SK-MEL-5 (cell line): Measurements from ENCODE around the gene DZANK1. TPM values are rescaled to one million over a fixed set of nuclear protein-coding genes. Genes with fewer than 3 reads are reported as not detected.
"Not testable (repeated sequence)": the region's sequence is repeated elsewhere in the genome, so short reads cannot be mapped to it uniquely, and the experiment has no call there.

Source experiments
- DNase-seq: peaks from one replicate; pipeline ENCODE4 v3.0.0-alpha.2; 2016; ENCODE audit warnings: low read depth, low spot score
- in situ Hi-C: cut with HindIII; loops from 2 replicates; pipeline ENCODE4 v1.10.0; 2016; ENCODE audit warnings: low sequenced_read_pairs, high pct_unique_total_duplicates, low pct_unique_long_range_greater_than_20kb
- total RNA-seq: library from RNA; depleted of rRNA; stranded (reverse); fragments of >200 nt; shearing (Covaris generic); gene quantifications from 2 replicates; pipeline ENCODE4 v1.2.3, GENCODE V29; 2014

Gene DZANK1
- total RNA-seq, 1 experiment from 2014 or later, result 4.6 TPM

DNA sequence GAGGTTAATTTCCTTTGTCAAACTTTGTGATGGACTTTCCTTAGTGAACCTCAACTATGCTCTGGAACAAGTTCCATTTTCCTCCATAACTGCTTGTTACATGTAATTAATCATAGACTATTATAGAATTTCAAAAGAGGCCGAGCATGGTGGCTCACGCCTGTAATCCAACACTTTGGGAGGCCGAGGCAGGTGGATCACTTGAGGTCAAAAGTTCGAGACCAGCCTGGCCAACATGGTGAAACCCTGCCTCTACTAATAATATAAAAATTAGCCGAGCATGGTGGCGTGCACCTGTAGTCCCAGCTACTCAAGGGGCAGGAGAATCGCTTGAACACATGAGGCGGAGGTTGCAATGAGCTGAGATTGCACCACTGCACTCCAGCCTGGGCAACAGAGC is 68.1 kb downstream of the DZANK1 start:
- in situ Hi-C loops, result not testable (repeated sequence)

DNA sequence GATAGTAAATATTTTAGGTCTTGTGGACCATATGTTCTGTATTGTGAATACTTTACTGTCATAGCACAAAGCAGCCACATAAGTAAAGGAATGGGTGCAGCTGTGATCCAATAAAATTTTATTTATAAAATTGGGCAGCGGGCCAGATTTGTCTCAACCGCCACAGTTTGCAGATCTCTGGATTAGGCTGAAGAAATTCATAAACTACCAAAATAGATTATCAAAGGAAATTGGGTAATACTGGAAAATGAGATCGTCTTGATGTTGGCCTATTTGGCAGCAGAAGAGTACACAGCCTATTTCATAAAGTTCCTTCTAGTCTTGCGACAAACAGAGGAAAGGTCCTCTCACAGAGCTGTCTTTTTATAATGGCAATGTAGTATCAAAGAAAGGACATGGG is 69.8 kb downstream of the DZANK1 start:
- no peak for DNase-seq
- in situ Hi-C loops, result no loop called here

More for the DNA sequence above, 68.1 kb downstream of the DZANK1 start:
- DNase-seq, result not testable (repeated sequence)

DNA sequence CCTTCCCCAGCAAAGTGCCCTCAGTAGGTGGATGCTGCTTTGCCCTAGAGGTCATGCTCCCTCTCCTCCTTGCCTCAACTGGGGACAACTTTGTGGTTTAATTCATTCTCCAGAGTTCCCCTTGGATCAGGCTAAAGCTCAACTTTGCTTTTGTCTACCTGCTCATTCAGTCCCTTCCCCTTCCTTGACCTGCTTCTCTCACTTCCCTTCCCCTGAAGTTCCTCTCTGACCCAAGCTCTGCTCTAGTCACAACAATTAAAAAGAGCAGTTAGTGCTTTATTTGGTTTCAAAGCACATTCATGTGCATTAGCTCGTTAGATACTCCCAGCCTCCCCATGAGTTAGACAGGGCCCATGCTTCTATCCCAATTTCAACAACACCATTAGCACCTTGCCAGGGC is 71.3 kb downstream of the DZANK1 start:
- in situ Hi-C loops, result no loop called here
- DNase-seq, result no peak

GRCh38 chr20:18394363-18394762 is 72.5 kb downstream of the DZANK1 start:
- in situ Hi-C loops, result no loop called here
- no peak for DNase-seq

DNA sequence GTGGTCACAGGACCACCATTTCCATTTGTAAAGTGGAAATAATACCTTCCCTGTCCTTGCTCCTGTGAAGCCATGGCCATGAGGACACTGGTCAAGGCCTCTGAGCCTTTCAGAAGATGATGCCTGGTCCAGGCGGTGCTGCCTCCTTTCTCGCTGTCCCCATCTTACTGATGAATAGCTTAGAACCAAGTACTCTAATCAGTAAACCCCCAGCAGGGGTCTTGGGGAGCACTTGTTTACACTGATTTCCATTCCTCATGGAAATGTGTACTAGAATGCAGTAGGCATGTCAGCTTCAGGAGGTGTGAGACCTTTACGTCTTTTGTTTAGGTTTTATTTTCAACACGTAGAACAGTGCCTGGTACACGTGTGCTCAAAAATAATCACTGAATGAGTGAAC is 75.1 kb downstream of the DZANK1 start:
- in situ Hi-C loops, result no loop called here
- DNase-seq, result no peak

- no peak for DNase-seq
- in situ Hi-C loops, result no loop called here
These were observed 76.6 kb downstream of the DZANK1 start for GRCh38 chr20:18390201-18390600.

- no peak for DNase-seq
- in situ Hi-C loops, result no loop called here
These were observed 78.0 kb downstream of the DZANK1 start for GRCh38 chr20:18388860-18389259.

DNA sequence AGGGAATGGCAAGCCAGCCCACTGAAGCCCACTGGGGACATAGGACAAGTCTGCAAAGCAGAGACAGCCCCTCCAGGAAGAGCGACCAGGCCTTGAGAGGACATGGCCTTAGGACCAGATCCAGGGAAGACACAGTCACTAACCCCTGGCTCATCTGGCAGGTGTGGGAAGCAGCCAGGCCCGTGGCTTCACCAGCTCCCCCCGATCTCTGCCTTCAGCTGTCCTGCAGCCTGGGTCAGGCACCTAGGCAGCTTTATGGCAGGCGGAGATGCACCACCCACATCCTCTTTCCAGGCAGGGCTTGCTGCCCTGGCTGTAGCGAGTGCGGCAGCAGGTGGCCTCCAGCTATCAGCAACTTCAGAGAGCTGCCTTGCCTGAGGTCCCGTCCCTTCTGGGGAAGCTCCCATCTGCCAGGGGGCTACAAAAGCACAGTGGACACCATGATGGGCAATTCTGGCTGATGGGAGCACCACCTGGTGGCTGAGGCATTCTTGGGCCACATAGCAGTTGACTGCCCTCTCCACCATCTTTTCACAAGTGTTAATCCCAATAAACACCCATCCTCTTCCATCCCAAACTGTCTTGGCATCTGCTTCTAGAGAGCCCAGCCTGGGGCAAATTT is 85.8 kb downstream of the DZANK1 start:
- peak; percentile 37 for DNase-seq
- in situ Hi-C loops, result no loop called here

GRCh38 chr20:18377896-18378481 is 88.8 kb downstream of the DZANK1 start:
- in situ Hi-C loops, result no loop called here
- no peak for DNase-seq

GRCh38 chr20:18375551-18375950 is 91.3 kb downstream of the DZANK1 start:
- DNase-seq, in situ Hi-C loops: not testable (repeated sequence)

- in situ Hi-C loops, result no loop called here
- peak; percentile 73 for DNase-seq
These were observed 94.5 kb downstream of the DZANK1 start for GRCh38 chr20:18372296-18372695.

- DNase-seq, result no peak
- in situ Hi-C loops, result no loop called here
These were observed 102.1 kb downstream of the DZANK1 start for GRCh38 chr20:18364768-18365167.

DNA sequence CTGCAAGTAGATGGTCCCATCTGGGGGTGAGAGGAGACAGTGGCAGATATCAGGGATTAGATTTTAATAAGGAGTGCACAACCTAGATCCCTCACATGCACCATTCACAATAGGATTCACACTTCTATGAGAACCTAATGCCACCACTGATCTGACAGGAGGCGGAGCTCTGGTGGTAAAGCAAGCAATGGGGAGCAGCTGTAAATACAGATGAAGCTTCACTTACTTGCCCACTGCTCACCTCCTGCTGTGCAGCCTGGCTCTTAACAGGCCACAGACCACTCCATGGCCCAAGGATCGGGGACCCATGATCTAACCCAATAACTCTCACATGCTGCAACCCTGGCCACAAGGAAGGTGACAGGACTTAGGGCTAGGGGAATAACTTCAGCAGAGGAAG is 103.1 kb downstream of the DZANK1 start:
- no peak for DNase-seq
- in situ Hi-C loops, result no loop called here

DNA sequence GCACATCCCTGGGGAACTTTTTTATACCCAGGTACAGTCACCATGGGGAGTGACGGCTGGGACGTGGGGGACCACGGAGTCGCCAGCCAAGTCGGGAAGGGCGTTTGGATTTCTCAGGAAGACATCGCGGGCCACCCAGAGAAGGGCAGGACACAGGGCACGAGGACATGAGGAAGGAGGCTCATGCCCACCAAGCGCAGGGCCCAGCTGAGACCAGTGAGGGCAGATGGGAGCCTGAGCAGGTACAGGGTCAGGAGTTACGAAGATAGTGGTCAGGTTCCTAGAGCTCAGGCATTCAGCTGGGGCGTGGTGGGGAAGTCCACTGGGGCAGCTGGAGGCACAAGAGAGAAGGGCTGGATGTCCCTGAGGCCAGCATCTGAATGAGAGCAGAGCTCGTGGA is 103.9 kb downstream of the DZANK1 start:
- no peak for DNase-seq
- in situ Hi-C loops, result no loop called here

GRCh38 chr20:18361678-18362077 is 105.2 kb downstream of the DZANK1 start:
- in situ Hi-C loops, result no loop called here

DNA sequence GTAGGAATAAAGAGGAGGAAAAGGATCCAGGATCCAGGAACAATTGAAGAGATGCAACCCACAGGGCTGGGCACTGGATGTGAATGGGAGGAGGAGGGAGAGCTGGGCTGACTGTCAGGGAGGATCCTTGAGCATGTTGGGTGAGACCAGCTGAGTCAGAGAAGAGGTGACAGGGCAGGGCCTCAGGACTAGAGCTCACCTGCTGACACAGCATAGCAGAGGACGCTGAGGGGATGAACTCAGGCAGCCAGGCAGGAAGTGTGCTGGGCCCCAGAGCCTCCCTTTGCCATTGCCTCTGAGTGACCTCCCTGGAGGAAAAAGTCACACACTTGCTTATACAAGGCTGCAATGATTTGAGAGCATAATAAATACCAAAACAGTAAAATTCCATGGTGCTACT is 106.2 kb downstream of the DZANK1 start:
- DNase-seq, result no peak
- in situ Hi-C loops, result no loop called here

More at GRCh38 chr20:18361678-18362077, 105.2 kb downstream of the DZANK1 start:
- no peak for DNase-seq

- no peak for DNase-seq
- in situ Hi-C loops, result no loop called here
These were observed 107.0 kb downstream of the DZANK1 start for GRCh38 chr20:18359854-18360253.

GRCh38 chr20:18349749-18350148 is 117.1 kb downstream of the DZANK1 start:
- in situ Hi-C loops, DNase-seq: not testable (repeated sequence)
